ENCODE data around the gene STARD7. TPM values are rescaled to one million over a fixed set of nuclear protein-coding genes. Genes with fewer than 3 reads are reported as not detected.

STARD7 gene
- total and polyA plus RNA-seq, 2 donors (not counting 3 experiments of a cell fraction or from before 2014, with no cell fraction given), result 61.2 to 132 TPM

DNA sequence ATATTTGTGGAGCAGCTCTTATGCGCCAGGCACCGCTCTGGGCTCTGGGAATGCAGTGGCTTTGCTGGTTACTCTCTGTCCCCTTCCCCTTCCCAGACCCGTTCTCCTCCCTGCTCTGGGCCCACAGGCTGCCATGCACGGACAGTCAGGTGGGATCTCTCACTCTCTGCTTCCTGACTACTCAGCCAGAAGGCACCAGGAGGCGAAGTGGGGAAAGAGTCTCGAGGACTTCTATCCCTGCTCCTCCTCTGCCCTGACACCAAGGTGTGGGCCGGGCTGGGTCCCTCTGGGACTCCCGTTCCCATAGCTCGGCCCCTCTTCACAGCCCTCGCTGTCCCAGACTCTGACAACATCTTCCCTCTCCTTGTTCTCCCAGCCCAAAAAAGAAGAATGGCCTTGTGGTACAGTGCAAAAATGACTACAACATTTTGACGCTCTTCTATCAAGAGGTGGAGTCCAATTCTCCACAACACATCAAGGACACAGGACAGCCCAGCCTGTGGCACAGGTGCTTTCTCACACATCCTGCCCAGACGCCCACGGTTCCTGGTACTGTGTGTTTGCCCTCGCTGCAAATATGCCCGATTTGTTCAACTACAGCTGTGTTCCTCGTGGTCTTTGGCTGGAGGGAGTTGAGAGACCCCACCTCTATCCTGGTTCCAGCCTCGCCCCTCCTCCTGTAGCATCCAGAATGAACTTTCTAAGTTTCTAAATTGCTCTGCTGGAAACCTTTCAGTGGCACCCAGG, 49.4 kb downstream of the STARD7 start:
- dilution Hi-C loops (cut with MboI; ENCODE audit: extremely low pct_ligation_motif_present, low sequenced_read_pairs), result no loop called here
- FAIRE-seq (no peak), DNase-seq (ENCODE audit: low read depth, low spot score) (no peak)
- CTCF ChIA-PET, result interaction anchor here (1.1 to 4.0 kb wide), 2 partner anchors 16 to 40 kb away, joined by 3 to 23 read pairs; no protein-coding TSS in a partner anchor
- TF ChIP-seq, protein P1, sequence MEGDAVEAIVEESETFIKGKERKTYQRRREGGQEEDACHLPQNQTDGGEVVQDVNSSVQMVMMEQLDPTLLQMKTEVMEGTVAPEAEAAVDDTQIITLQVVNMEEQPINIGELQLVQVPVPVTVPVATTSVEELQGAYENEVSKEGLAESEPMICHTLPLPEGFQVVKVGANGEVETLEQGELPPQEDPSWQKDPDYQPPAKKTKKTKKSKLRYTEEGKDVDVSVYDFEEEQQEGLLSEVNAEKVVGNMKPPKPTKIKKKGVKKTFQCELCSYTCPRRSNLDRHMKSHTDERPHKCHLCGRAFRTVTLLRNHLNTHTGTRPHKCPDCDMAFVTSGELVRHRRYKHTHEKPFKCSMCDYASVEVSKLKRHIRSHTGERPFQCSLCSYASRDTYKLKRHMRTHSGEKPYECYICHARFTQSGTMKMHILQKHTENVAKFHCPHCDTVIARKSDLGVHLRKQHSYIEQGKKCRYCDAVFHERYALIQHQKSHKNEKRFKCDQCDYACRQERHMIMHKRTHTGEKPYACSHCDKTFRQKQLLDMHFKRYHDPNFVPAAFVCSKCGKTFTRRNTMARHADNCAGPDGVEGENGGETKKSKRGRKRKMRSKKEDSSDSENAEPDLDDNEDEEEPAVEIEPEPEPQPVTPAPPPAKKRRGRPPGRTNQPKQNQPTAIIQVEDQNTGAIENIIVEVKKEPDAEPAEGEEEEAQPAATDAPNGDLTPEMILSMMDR (IDR thresholded peaks at IDR 0.05; ENCODE audit: extremely low read depth in 1 of 2, insufficient read depth in 1 of 2, low read depth in 1 of 2, low read length in 2 of 2), result no peak
- no peak for TF ChIP-seq EZH2 (IDR thresholded peaks at IDR 0.05; ENCODE audit: borderline replicate concordance, low read depth, low read length, severe bottlenecking)
- TF ChIP-seq, protein P2, sequence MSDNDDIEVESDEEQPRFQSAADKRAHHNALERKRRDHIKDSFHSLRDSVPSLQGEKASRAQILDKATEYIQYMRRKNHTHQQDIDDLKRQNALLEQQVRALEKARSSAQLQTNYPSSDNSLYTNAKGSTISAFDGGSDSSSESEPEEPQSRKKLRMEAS (IDR thresholded peaks at IDR 0.05; ENCODE audit: insufficient read depth, insufficient read length), result no peak
- no peaks in the 10 kb centered on the region for H3K9me3 ChIP-seq (replicated peaks; ENCODE audit: control insufficient read depth, insufficient read depth, low read length)
- peaks cover 0 to 6% of the 10 kb centered on the region in 2 experiments for H3K27me3 ChIP-seq (ENCODE audit: control insufficient read depth in 2 of 2, insufficient read depth in 2 of 2, low read length in 2 of 2)
- POLR2A ChIA-PET, result no interaction called here
- no TSS peak for BruUV-seq (replicated peaks)
- H3K36me3 ChIP-seq (ENCODE audit: control insufficient read depth in 2 of 2, extremely low read depth in 1 of 2, insufficient read depth in 2 of 2, low read length in 2 of 2), result no peaks in the 10 kb centered on the region
- no peaks in the 10 kb centered on the region for H3K9me1 ChIP-seq (replicated peaks; ENCODE audit: control insufficient read depth, extremely low read depth, insufficient read depth, low read length)
- H3K4me2 ChIP-seq (ENCODE audit: insufficient read depth, low read length), result no peak overlapping the region
- no peaks in the 10 kb centered on the region for H4K20me1 ChIP-seq (replicated peaks; ENCODE audit: control insufficient read depth, extremely low read depth, insufficient read depth, low read length)
- H3K9ac ChIP-seq (replicated peaks; ENCODE audit: extremely low read depth, insufficient read depth, low read length), result no peak overlapping the region
- H3K4me3 ChIP-seq (replicated peaks in 1 of 3; ENCODE audit: insufficient read depth in 1 of 3, low read depth in 1 of 3, low read length in 3 of 3), result no peak overlapping the region
- no peak overlapping the region for H3K27ac ChIP-seq (ENCODE audit: insufficient read depth, low read depth, low read length)
- no peaks in the 10 kb centered on the region for H3K4me1 ChIP-seq (ENCODE audit: control insufficient read depth, extremely low read depth, insufficient read depth, low read length)
- no peaks in the 10 kb centered on the region for H3K79me2 ChIP-seq (ENCODE audit: control insufficient read depth, insufficient read depth, low read length)
- no peak overlapping the region for H2AFZ ChIP-seq (ENCODE audit: low read depth, low read length)
- intact Hi-C loops (cut with micrococcal nuclease), result no loop called here

DNA sequence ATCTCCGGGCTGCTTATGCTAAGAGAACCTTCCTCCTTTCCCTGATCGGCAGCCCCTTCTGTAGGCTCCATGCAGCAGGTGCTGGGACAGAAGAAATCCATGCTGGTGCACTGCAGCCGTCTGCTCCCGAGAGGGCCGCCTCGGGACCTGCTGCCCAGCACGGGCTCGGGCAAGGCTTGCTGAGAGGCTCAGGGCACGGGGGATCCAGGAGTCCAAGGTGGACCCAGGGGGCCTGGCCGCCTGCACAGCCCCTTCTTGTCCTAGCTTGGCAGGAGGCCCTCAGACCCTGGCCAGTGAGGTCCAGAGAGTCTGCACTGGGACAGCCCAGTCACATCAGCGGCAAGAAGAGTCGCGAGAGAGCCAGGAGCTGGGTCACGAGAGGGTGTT, 50.1 kb downstream of the STARD7 start:
- no peaks in the 10 kb centered on the region for H3K9me3 ChIP-seq (replicated peaks; ENCODE audit: control insufficient read depth, insufficient read depth, low read length)
- dilution Hi-C loops (cut with MboI; ENCODE audit: extremely low pct_ligation_motif_present, low sequenced_read_pairs) (no loop called here), intact Hi-C loops (cut with micrococcal nuclease) (no loop called here)
- ChIA-PET CTCF (interaction anchor here (1.1 to 4.0 kb wide), 2 partner anchors 16 to 41 kb away, joined by 3 to 23 read pairs; no protein-coding TSS in a partner anchor), POLR2A (no interaction called here)
- H3K4me1 ChIP-seq (ENCODE audit: control insufficient read depth, extremely low read depth, insufficient read depth, low read length), result no peaks in the 10 kb centered on the region
- H3K4me3 ChIP-seq (replicated peaks in 1 of 3; ENCODE audit: insufficient read depth in 1 of 3, low read depth in 1 of 3, low read length in 3 of 3), result no peak overlapping the region
- no TSS peak for BruUV-seq (replicated peaks)
- no peak overlapping the region for H3K9ac ChIP-seq (replicated peaks; ENCODE audit: extremely low read depth, insufficient read depth, low read length)
- no peak overlapping the region for H3K27ac ChIP-seq (ENCODE audit: insufficient read depth, low read depth, low read length)
- H3K4me2 ChIP-seq (ENCODE audit: insufficient read depth, low read length), result no peak overlapping the region
- no peak for TF ChIP-seq FOS (IDR thresholded peaks at IDR 0.05; ENCODE audit: borderline replicate concordance, insufficient read depth, low read length)
- TF ChIP-seq JUN (IDR thresholded peaks at IDR 0.05; ENCODE audit: borderline replicate concordance, insufficient read depth, insufficient read length, low read depth), result no peak
- TF ChIP-seq, protein P2 (IDR thresholded peaks at IDR 0.05; ENCODE audit: insufficient read depth, insufficient read length), result no peak
- TF ChIP-seq POLR2A (IDR thresholded peaks at IDR 0.05; ENCODE audit: low read depth, low read length), result no peak
- no peak for TF ChIP-seq POLR2AphosphoS5 (IDR thresholded peaks at IDR 0.05; ENCODE audit: insufficient read depth, low read depth, low read length)
- no peak for TF ChIP-seq MYC (IDR thresholded peaks at IDR 0.05; ENCODE audit: low read depth, low read length)
- no peak for TF ChIP-seq EZH2 (IDR thresholded peaks at IDR 0.05; ENCODE audit: borderline replicate concordance, low read depth, low read length, severe bottlenecking)
- TF ChIP-seq GATA2 (IDR thresholded peaks at IDR 0.05; ENCODE audit: insufficient read depth, insufficient read length, low read depth, low read length), result no peak
- TF ChIP-seq, protein P1 (IDR thresholded peaks at IDR 0.05; ENCODE audit: extremely low read depth in 1 of 2, insufficient read depth in 1 of 2, low read depth in 1 of 2, low read length in 2 of 2), result no peak
- H3K79me2 ChIP-seq (ENCODE audit: control insufficient read depth, insufficient read depth, low read length), result no peaks in the 10 kb centered on the region
- no peaks in the 10 kb centered on the region for H3K36me3 ChIP-seq (ENCODE audit: control insufficient read depth in 2 of 2, extremely low read depth in 1 of 2, insufficient read depth in 2 of 2, low read length in 2 of 2)
- H3K27me3 ChIP-seq (ENCODE audit: control insufficient read depth in 2 of 2, insufficient read depth in 2 of 2, low read length in 2 of 2), result peaks cover 0 to 6% of the 10 kb centered on the region in 2 experiments
- no peak for FAIRE-seq
- no peak for DNase-seq (ENCODE audit: low read depth, low spot score)
- H2AFZ ChIP-seq (ENCODE audit: low read depth, low read length), result no peak overlapping the region
- no peaks in the 10 kb centered on the region for H3K9me1 ChIP-seq (replicated peaks; ENCODE audit: control insufficient read depth, extremely low read depth, insufficient read depth, low read length)
- H4K20me1 ChIP-seq (replicated peaks; ENCODE audit: control insufficient read depth, extremely low read depth, insufficient read depth, low read length), result no peaks in the 10 kb centered on the region
